HCT116 (cell line): ENCODE measurements around the gene TRIM9. TPM values are rescaled to one million over a fixed set of nuclear protein-coding genes. Genes with fewer than 3 reads are reported as not detected.

Experiments
- ATAC-seq: fragments of 200-7000 bp; cut with Tn5 transposase; 2 replicates; pipeline ENCODE4 v1.9.1; 2020; ENCODE audit warnings: mild to moderate bottlenecking, moderate library complexity
- BruUV-seq: library from RNA; stranded (reverse); fragments of 400-500 nt; replicated peaks from 2 replicates; lab custom pipeline; 2021; lab: Mats Ljungman, UMichigan
- CTCF ChIA-PET: fragments of 300-600 bp; sonication (Branson Sonifier 250); formaldehyde crosslinking; loops from one replicate; lab custom pipeline; 2021; ENCODE audit warnings: antibody characterized with exemption; lab: Charles Lee
- POLR2A ChIA-PET: fragments of 300-600, 350-600 bp; sonication (Branson Sonifier 250); formaldehyde crosslinking; loops from one replicate; lab custom pipeline; 2021; ENCODE audit warnings: antibody characterized with exemption; lab: Charles Lee
- RAD21 ChIA-PET, 2 experiments: fragments of 300-600 bp; sonication (Branson Sonifier 250); formaldehyde crosslinking; loops; one replicate each; lab custom pipeline; 2023; ENCODE audit warnings: low total read pairs in 2 of 2; ENCODE audit not compliant: uncharacterized antibody in 2 of 2, unreplicated experiment in 2 of 2, low non-redundant PET in 1 of 2; lab: Charles Lee
- DNase-seq: peaks from one replicate; pipeline ENCODE4 v3.0.0-alpha.2; 2010; ENCODE audit warnings: low read depth, low spot score
- H2AFZ ChIP-seq: fragments of 200-600 bp; shearing (Covaris generic), sonication (generic); 2 replicates; pipeline ENCODE4 v1.6.1; 2017; ENCODE audit warnings: low read depth, mixed run types, mixed read lengths, antibody characterized with exemption, low read length; ENCODE audit not compliant: poor library complexity, severe bottlenecking
- H3K27ac ChIP-seq: 2 replicates; pipeline ENCODE4 v1.5.1; 2012; ENCODE audit warnings: low read depth, low read length
- H3K27me3 ChIP-seq: fragments of 200-600 bp; sonication (generic); 2 replicates; pipeline ENCODE4 v1.6.1; 2016; ENCODE audit warnings: mixed run types, low read length, mixed read lengths; ENCODE audit not compliant: insufficient read depth
- H3K36me3 ChIP-seq, 2 experiments: fragments of 200-500 bp in 1 of 2; fragments of 200-600 bp in 1 of 2; sonication (Bioruptor generic) in 1 of 2; sonication (generic) in 1 of 2; 2 replicates each; pipeline versions ENCODE4 v1.5.1 to v1.6.1; 2014 to 2016; ENCODE audit warnings: low read length in 2 of 2, inconsistent platforms in 1 of 2, mixed read lengths in 1 of 2, mixed run types in 1 of 2; ENCODE audit not compliant: insufficient read depth in 2 of 2, control insufficient read depth in 1 of 2
- H3K4me1 ChIP-seq, 2 experiments: fragments of 200-600 bp in 1 of 2; sonication (generic) in 1 of 2; 2 replicates each; pipeline versions ENCODE4 v1.5.1 to v1.6.1; 2012 to 2017; ENCODE audit warnings: low read length in 2 of 2, inconsistent platforms in 1 of 2, mild to moderate bottlenecking in 1 of 2, mixed read lengths in 1 of 2, mixed run types in 1 of 2, moderate library complexity in 1 of 2; ENCODE audit not compliant: insufficient read depth in 2 of 2, control insufficient read depth in 1 of 2
- H3K4me2 ChIP-seq: fragments of 200-600 bp; sonication (generic); 2 replicates; pipeline ENCODE4 v1.6.1; 2017; ENCODE audit warnings: mixed run types, low read length, mixed read lengths
- H3K4me3 ChIP-seq, 2 experiments: fragments of 200-600 bp in 1 of 2; sonication (generic) in 1 of 2; replicated peaks in 1 of 2; 2 replicates each; pipeline ENCODE4 v1.5.1; 2011 to 2016; ENCODE audit warnings: low read length in 2 of 2, control low read depth in 1 of 2, low read depth in 1 of 2, mild to moderate bottlenecking in 1 of 2, mixed read lengths in 1 of 2, mixed run types in 1 of 2
- H3K79me2 ChIP-seq: fragments of 200-600 bp; sonication (generic); 2 replicates; pipeline ENCODE4 v1.6.1; 2017; ENCODE audit warnings: mild to moderate bottlenecking, mixed run types, low read length, moderate library complexity, mixed read lengths; ENCODE audit not compliant: insufficient read depth
- H3K9ac ChIP-seq: fragments of 200-600 bp; sonication (generic); 2 replicates; pipeline ENCODE4 v1.6.1; 2016; ENCODE audit warnings: low read length, mixed read lengths
- H3K9me2 ChIP-seq: fragments of 200-600 bp; sonication (generic), shearing (Covaris generic); 2 replicates; pipeline ENCODE4 v1.6.1; 2017; ENCODE audit warnings: mixed run types, mild to moderate bottlenecking, moderate library complexity; ENCODE audit not compliant: insufficient read depth
- H3K9me3 ChIP-seq, 2 experiments: fragments of 200-500 bp in 1 of 2; fragments of 200-600 bp in 1 of 2; sonication (Bioruptor generic) in 1 of 2; sonication (generic) in 1 of 2; 2 replicates each; pipeline ENCODE4 v1.6.1; 2014 to 2017; ENCODE audit warnings: low read length in 2 of 2, mixed read lengths in 2 of 2, inconsistent platforms in 1 of 2, low read depth in 1 of 2, mild to moderate bottlenecking in 1 of 2, mixed run types in 1 of 2, moderate library complexity in 1 of 2; ENCODE audit not compliant: control insufficient read depth in 1 of 2, insufficient read depth in 1 of 2
- H4K20me1 ChIP-seq: fragments of 200-600 bp; sonication (generic), shearing (Covaris generic); 2 replicates; pipeline ENCODE4 v1.6.1; 2017; ENCODE audit warnings: mixed run types, mild to moderate bottlenecking, moderate library complexity; ENCODE audit not compliant: insufficient read depth
- ATF3 ChIP-seq: IDR thresholded peaks from 2 replicates; pipeline ENCODE4 v1.6.1; 2012
- CBX3 ChIP-seq: IDR thresholded peaks from 2 replicates; pipeline ENCODE4 v1.6.1; 2012; ENCODE audit warnings: low read depth
- CEBPB ChIP-seq: IDR thresholded peaks from 2 replicates; pipeline ENCODE4 v1.6.1; 2012; ENCODE audit warnings: low read depth
- CTCF ChIP-seq, 3 experiments: fragments of 200-600 bp in 1 of 3; sonication (generic) in 1 of 3; IDR thresholded peaks in 2 of 3; conservative IDR thresholded peaks in 1 of 3; 2 replicates each; pipeline ENCODE4 v1.5.1; 2012 to 2017; ENCODE audit warnings: low read depth in 2 of 3, low read length in 2 of 3, antibody characterized with exemption in 1 of 3, borderline replicate concordance in 1 of 3, control low read depth in 1 of 3, mild to moderate bottlenecking in 1 of 3, mixed read lengths in 1 of 3, mixed run types in 1 of 3, moderate library complexity in 1 of 3; ENCODE audit not compliant: insufficient read depth in 1 of 3
- EGR1 ChIP-seq: IDR thresholded peaks from 2 replicates; pipeline ENCODE4 v1.6.1; 2012; ENCODE audit warnings: low read depth
- ELF1 ChIP-seq: IDR thresholded peaks from 2 replicates; pipeline ENCODE4 v1.6.1; 2012; ENCODE audit warnings: low read depth, borderline replicate concordance
- EZH2 ChIP-seq: fragments of 200-600 bp; sonication (generic); IDR thresholded peaks from 2 replicates; pipeline ENCODE4 v1.6.1; 2017; ENCODE audit warnings: antibody characterized with exemption, mixed run types
- EZH2phosphoT487 ChIP-seq: fragments of 200-600 bp; IDR thresholded peaks from 2 replicates; pipeline ENCODE4 v1.6.1; 2018; ENCODE audit warnings: antibody characterized with exemption, borderline replicate concordance
- FOSL1 ChIP-seq: IDR thresholded peaks from 2 replicates; pipeline ENCODE4 v1.6.1; 2012; ENCODE audit warnings: low read depth
- JUND ChIP-seq: IDR thresholded peaks from 2 replicates; pipeline ENCODE4 v1.6.1; 2012
- MAX ChIP-seq: IDR thresholded peaks from 2 replicates; pipeline ENCODE4 v1.6.1; 2012
- POLR2A ChIP-seq: IDR thresholded peaks from 2 replicates; pipeline ENCODE4 v1.7.0; 2011; ENCODE audit warnings: borderline replicate concordance; ENCODE audit not compliant: insufficient read depth, insufficient read length; ENCODE audit errors: extremely low read depth
- POLR2AphosphoS5 ChIP-seq: IDR thresholded peaks from 2 replicates; pipeline ENCODE4 v1.6.1; 2011; ENCODE audit warnings: mild to moderate bottlenecking, low read depth, low read length, moderate library complexity
- RAD21 ChIP-seq: IDR thresholded peaks from 2 replicates; pipeline ENCODE4 v1.6.1; 2012; ENCODE audit warnings: low read depth, mild to moderate bottlenecking
- REST ChIP-seq: IDR thresholded peaks from 2 replicates; pipeline ENCODE4 v1.6.1; 2012; ENCODE audit warnings: low read depth
- SIN3A ChIP-seq: IDR thresholded peaks from 2 replicates; pipeline ENCODE4 v1.6.1; 2012; ENCODE audit warnings: low read depth
- SP1 ChIP-seq: IDR thresholded peaks from 2 replicates; pipeline ENCODE4 v1.6.1; 2012; ENCODE audit warnings: low read depth
- SRF ChIP-seq: IDR thresholded peaks from 2 replicates; pipeline ENCODE4 v1.6.1; 2012; ENCODE audit warnings: low read depth
- TCF7L2 ChIP-seq: IDR thresholded peaks from 2 replicates; pipeline ENCODE4 v1.7.0; 2011; ENCODE audit warnings: borderline replicate concordance, inconsistent platforms; ENCODE audit not compliant: insufficient read depth, insufficient read length; ENCODE audit errors: extremely low read depth
- YY1 ChIP-seq: IDR thresholded peaks from 2 replicates; pipeline ENCODE4 v1.6.1; 2011; ENCODE audit warnings: low read length, low read depth, moderate library complexity, mild to moderate bottlenecking; ENCODE audit not compliant: insufficient replicate concordance; ENCODE audit errors: extremely low read depth
- ZFX ChIP-seq: fragments of 450-650 bp; IDR thresholded peaks from 2 replicates; pipeline ENCODE4 v1.6.1; 2017
- ZNF274 ChIP-seq: fragments of 200-500 bp; sonication (Bioruptor generic); IDR thresholded peaks from 2 replicates; pipeline ENCODE4 v1.6.1; 2014; ENCODE audit warnings: mild to moderate bottlenecking, low read depth, low read length, inconsistent platforms
- intact Hi-C: fragments of 100-400 bp; cut with micrococcal nuclease; formaldehyde crosslinking; loops from 2 replicates; pipeline ENCODE4 v1.10.0; 2022
- total RNA-seq: library from RNA; stranded (reverse); gene quantifications from one replicate; pipeline ENCODE4 v1.2.1, GENCODE V29; 2021; ENCODE audit not compliant: unreplicated experiment

Gene TRIM9
- total RNA-seq, 1 experiment from 2014 or later: 4.6 TPM

GRCh38 chr14:50944647-50945413, 150.1 kb downstream of the TRIM9 start:
- Histone ChIP-seq H3K4me1 (peaks cover 3 to 12% of the 10 kb centered on the region in 2 experiments; a peak in 3 of 4 replicates), H3K9ac (peak overlapping the region; percentile 97), H3K27me3 (no peaks in the 10 kb centered on the region), H3K4me3 (peak overlapping the region; percentile 77 to 95), H4K20me1 (peaks cover 7% of the 10 kb centered on the region), H2AFZ (peak overlapping the region; percentile 47), H3K9me3 (no peaks in the 10 kb centered on the region), H3K4me2 (peak overlapping the region; percentile 87), H3K27ac (peak overlapping the region; percentile 95), H3K36me3 (peaks cover 5 to 15% of the 10 kb centered on the region in 2 experiments; a peak in 3 of 4 replicates), H3K9me2 (no peaks in the 10 kb centered on the region), H3K79me2 (peaks cover 44% of the 10 kb centered on the region)
- ChIA-PET RAD21 (no interaction called here), POLR2A (interaction anchor here (1.1 to 2.6 kb wide), 4 partner anchors 8 to 20 kb away, joined by 3 to 11 read pairs (median 10); no protein-coding TSS in a partner anchor), CTCF (interaction anchor here (2.1 kb wide), 1 partner anchor 10 kb away, joined by 10 read pairs; no protein-coding TSS in a partner anchor)
- intact Hi-C loops: no loop called here
- ATAC-seq (peak; percentile 69), DNase-seq (peak; percentile 48)
- BruUV-seq: TSS peak; percentile 84
- TF ChIP-seq CEBPB (no peak), TCF7L2 (no peak), POLR2AphosphoS5 (no peak), JUND (no peak), SP1 (no peak; the same call in 1 of the 2 replicates), ATF3 (no peak), ZFX (no peak), ZNF274 (no peak), EGR1 (peak; percentile 40; the same call in 1 of the 2 replicates), YY1 (no peak), POLR2A (no peak), REST (no peak), CBX3 (0 out of 2 replicates have a peak, but pooled peaks have one; percentile 14), ELF1 (no peak), MAX (no peak), EZH2phosphoT487 (no peak), EZH2 (no peak), SIN3A (peak; percentile 52), FOSL1 (no peak), RAD21 (no peak), CTCF (IDR thresholded peaks at IDR 0.05 in 2 of 3, conservative IDR thresholded peaks at IDR 0.05 in 1 of 3; ENCODE audit: borderline replicate concordance in 1 of 3, insufficient read depth in 1 of 3, low read depth in 2 of 3, low read length in 2 of 3) (no peak), SRF (no peak)
